HepG2 (cell line): ENCODE data around the gene ATG13. TPM values are rescaled to one million over a fixed set of nuclear protein-coding genes. Genes with fewer than 3 reads are reported as not detected.

Source experiments
- ATAC-seq: fragments of 200-7000 bp; cut with Tn5 transposase; 3 replicates; pipeline ENCODE4 v1.9.1; 2020; ENCODE audit warnings: mild to moderate bottlenecking, moderate library complexity
- BruUV-seq: library from RNA; stranded (reverse); fragments of 400-500 nt; replicated peaks from 2 replicates; lab custom pipeline; 2021; lab: Mats Ljungman, UMichigan
- CTCF ChIA-PET: fragments of 300-600 bp; formaldehyde crosslinking; extraction: SDS; loops from one replicate; lab custom pipeline; 2021; ENCODE audit warnings: low total read pairs, inconsistent platforms, low intra/inter-chr PET ratio; lab: Yijun Ruan, JAX
- POLR2A ChIA-PET: fragments of 350-600 bp; sonication (Branson Sonifier 250); formaldehyde crosslinking; loops from one replicate; lab custom pipeline; 2020; ENCODE audit warnings: antibody characterized with exemption, inconsistent platforms; lab: Yijun Ruan, JAX
- DNase-seq: peaks from one replicate; pipeline ENCODE4 v3.0.0-alpha.2; 2015; ENCODE audit warnings: low spot score
- FAIRE-seq: peaks from 3 replicates; lab custom pipeline; 2011; peaks lifted over from hg19 to GRCh38; lab: Jason Lieb, UNC
- H2AFZ ChIP-seq: one replicate; pipeline ENCODE4 v1.6.1; 2011; ENCODE audit warnings: low read length, inconsistent platforms
- H3K27ac ChIP-seq: fragments of 300-600 bp; 3 replicates; pipeline ENCODE4 v1.8.0; 2011; ENCODE audit warnings: mixed run types, mild to moderate bottlenecking, mixed read lengths, low read length, inconsistent platforms; ENCODE audit not compliant: insufficient read depth; ENCODE audit errors: extremely low read length
- H3K27me3 ChIP-seq, 2 experiments: fragments of 200-600 bp in 1 of 2; 2 replicates in 1 of 2; 3 replicates in 1 of 2; pipeline versions ENCODE4 v1.6.0 to v1.8.0; 2011; ENCODE audit warnings: low read length in 2 of 2, mild to moderate bottlenecking in 2 of 2, moderate library complexity in 2 of 2, inconsistent platforms in 1 of 2; ENCODE audit not compliant: insufficient read depth in 2 of 2, control insufficient read depth in 1 of 2
- H3K36me3 ChIP-seq, 2 experiments: fragments of 200-600 bp in 1 of 2; replicated peaks in 1 of 2; 2 replicates in 1 of 2; 3 replicates in 1 of 2; pipeline versions ENCODE4 v1.5.1 to v1.8.0; 2011; ENCODE audit warnings: low read length in 2 of 2, inconsistent platforms in 1 of 2; ENCODE audit not compliant: insufficient read depth in 2 of 2, control insufficient read depth in 1 of 2
- H3K4me1 ChIP-seq: 2 replicates; pipeline ENCODE4 v1.5.1; 2012; ENCODE audit warnings: low read length, inconsistent platforms; ENCODE audit not compliant: insufficient read depth
- H3K4me2 ChIP-seq: 2 replicates; pipeline ENCODE4 v1.6.0; 2011; ENCODE audit warnings: low read depth, low read length, inconsistent platforms
- H3K4me3 ChIP-seq, 3 experiments: fragments of 200-600 bp in 1 of 3; sonication (generic), shearing (Covaris generic) in 1 of 3; replicated peaks in 1 of 3; 2 replicates each; pipeline ENCODE4 v1.5.1; 2011 to 2016; ENCODE audit warnings: low read length in 3 of 3, inconsistent platforms in 2 of 3, low read depth in 2 of 3, mild to moderate bottlenecking in 2 of 3, control low read depth in 1 of 3, mixed read lengths in 1 of 3; ENCODE audit not compliant: insufficient read depth in 1 of 3
- H3K79me2 ChIP-seq: one replicate; pipeline ENCODE4 v1.6.1; 2011; ENCODE audit warnings: low read length, inconsistent platforms; ENCODE audit not compliant: insufficient read depth
- H3K9ac ChIP-seq: 2 replicates; pipeline ENCODE4 v1.6.0; 2011; ENCODE audit warnings: mild to moderate bottlenecking, low read depth, low read length, inconsistent platforms; ENCODE audit not compliant: insufficient read depth
- H3K9me3 ChIP-seq: 2 replicates; pipeline ENCODE4 v1.5.1; 2012; ENCODE audit warnings: mild to moderate bottlenecking, low read length
- H4K20me1 ChIP-seq: 2 replicates; pipeline ENCODE4 v1.6.0; 2011; ENCODE audit warnings: inconsistent platforms, mild to moderate bottlenecking, low read length, moderate library complexity; ENCODE audit not compliant: insufficient read depth
- HDAC1 ChIP-seq: sonication (generic); formaldehyde crosslinking; IDR thresholded peaks from 2 replicates; pipeline ENCODE4 v1.5.1; 2020; ENCODE audit warnings: mild to moderate bottlenecking, missing genetic modification reagents
- HDAC2 ChIP-seq: sonication (generic); formaldehyde crosslinking; IDR thresholded peaks from 2 replicates; pipeline ENCODE4 v1.4.0; 2020; ENCODE audit warnings: missing genetic modification reagents
- PHF8 ChIP-seq: sonication (generic); formaldehyde crosslinking; IDR thresholded peaks from 2 replicates; pipeline ENCODE4 v1.5.0; 2020; ENCODE audit warnings: missing genetic modification reagents
- SOX13 ChIP-seq, 3 experiments: fragments of 450-650 bp in 1 of 3; sonication (generic) in 1 of 3; formaldehyde crosslinking in 1 of 3; IDR thresholded peaks in 2 of 3; conservative IDR thresholded peaks in 1 of 3; 2 replicates each; pipeline versions ENCODE4 v1.5.0 to v1.6.1; 2016 to 2020; ENCODE audit warnings: antibody characterized with exemption in 1 of 3, mild to moderate bottlenecking in 1 of 3, missing compliant biosample characterization in 1 of 3, missing genetic modification reagents in 1 of 3, moderate library complexity in 1 of 3
- ZFP62 ChIP-seq: sonication (generic); formaldehyde crosslinking; IDR thresholded peaks from 2 replicates; pipeline ENCODE4 v1.4.0; 2020; ENCODE audit warnings: missing genetic modification reagents
- WGBS: methylation state at CpG from one replicate; pipeline ENCODE4 v1.1.6; 2017; ENCODE audit warnings: low lambda C conversion rate; 5-methylcytosine and 5-hydroxymethylcytosine counted together
- in situ Hi-C: cut with HindIII; loops from 2 replicates; pipeline ENCODE4 v1.10.0; 2017; ENCODE audit warnings: low pct_unique_long_range_greater_than_20kb; ENCODE audit not compliant: extremely low pct_ligation_motif_present
- intact Hi-C: fragments of 100-400 bp; cut with micrococcal nuclease; formaldehyde crosslinking; loops from one replicate; pipeline ENCODE4 v1.10.0; 2022; ENCODE audit not compliant: unreplicated experiment
- polyA plus RNA-seq, 8 experiments: library from polyadenylated mRNA; depleted of rRNA in 3 of 8; stranded (reverse) in 7 of 8; unstranded in 1 of 8; fragments of >200 nt; fragmentation: Illumina TruSeq in 4 of 8; extraction: Trizol in 4 of 8; gene quantifications; 2 replicates each; pipeline versions ENCODE4 v1.2.1 to v1.2.3, GENCODE V29; 2011 to 2016; ENCODE audit warnings: low read depth in 4 of 8, missing spikeins in 1 of 8, mixed read lengths in 1 of 8; ENCODE audit not compliant: insufficient read depth in 1 of 8
- total RNA-seq, 5 experiments: library from RNA; depleted of rRNA; stranded (reverse); fragments of >200 nt; fragmentation: Illumina TruSeq; extraction: Trizol; gene quantifications; 2 replicates each; pipeline ENCODE4 v1.2.3, GENCODE V29; 2016; ENCODE audit warnings: low read depth in 1 of 5
- TF ChIP-seq, protein P1 (sequence below): sonication (generic); formaldehyde crosslinking; IDR thresholded peaks from 2 replicates; pipeline ENCODE4 v1.8.1; 2022; ENCODE audit warnings: mild to moderate bottlenecking, missing genetic modification reagents
- TF ChIP-seq, protein P2 (sequence below): sonication (generic); formaldehyde crosslinking; IDR thresholded peaks from 2 replicates; pipeline ENCODE4 v1.5.1; 2020; ENCODE audit warnings: mild to moderate bottlenecking, missing genetic modification reagents
- TF ChIP-seq, protein P3 (sequence below): sonication (generic); formaldehyde crosslinking; IDR thresholded peaks from 2 replicates; pipeline ENCODE4 v1.4.0; 2020; ENCODE audit warnings: missing genetic modification reagents, mild to moderate bottlenecking, borderline replicate concordance
- TF ChIP-seq, protein P4 (sequence below): sonication (generic); formaldehyde crosslinking; IDR thresholded peaks from 2 replicates; pipeline ENCODE4 v1.4.0; 2020; ENCODE audit warnings: missing genetic modification reagents

The ATG13 gene
- total and polyA plus RNA-seq, 2 of the 13 experiments (the other 11 are each of a cell fraction or from before 2014, with no cell fraction given) = 55.0 to 77.3 TPM

DNA sequence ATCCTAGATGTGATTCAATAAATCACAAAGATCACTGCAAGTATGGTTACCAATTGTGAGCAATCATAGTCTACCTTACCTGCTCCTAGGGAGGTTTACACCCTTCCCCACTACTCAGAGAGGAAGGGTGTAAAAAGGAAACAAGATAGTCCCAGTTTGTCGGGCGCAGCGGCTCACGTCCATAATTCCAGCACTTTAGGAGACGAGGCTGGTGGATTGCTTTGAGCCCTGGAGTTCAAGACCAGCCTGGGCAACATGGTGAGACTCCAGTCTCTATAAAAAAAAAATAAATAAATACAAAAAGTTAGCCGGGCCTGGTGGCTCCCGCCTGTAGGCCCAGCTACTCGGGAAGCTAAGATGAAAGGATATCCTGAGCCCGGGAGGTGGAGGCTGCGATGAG, 22.6 kb upstream of the ATG13 start:
- in situ Hi-C loops = no loop called here
- POLR2A ChIA-PET = interaction anchor here (0.8 to 2.2 kb wide), 8 partner anchors 11 to 124 kb away, joined by 4 to 20 read pairs (median 6); partner anchors contain the start of genes ATG13 and F2
- Histone ChIP-seq H3K9ac (peak overlapping the region; percentile 91), H3K27ac (peak overlapping the region; percentile 97), H3K9me3 (no peaks in the 10 kb centered on the region), H3K36me3 (no peaks in the 10 kb centered on the region), H3K27me3 (peaks cover 0 to 4% of the 10 kb centered on the region in 2 experiments; a peak in 1 of 5 replicates), H4K20me1 (peaks cover 13% of the 10 kb centered on the region; the same call in 1 of the 2 replicates), H3K4me3 (peak overlapping the region; percentile 73 to 97 (median 87)), H3K4me1 (peaks cover 54% of the 10 kb centered on the region), H3K4me2 (peak overlapping the region; percentile 86), H3K79me2 (peaks cover 49% of the 10 kb centered on the region), H2AFZ (peak overlapping the region; percentile 59)
- FAIRE-seq (peak; percentile 8), DNase-seq (no peak), ATAC-seq (peak; percentile 14; the same call in 2 of the 3 replicates)
- CTCF ChIA-PET = no interaction called here
- intact Hi-C loops = loop anchor here (1.0 to 2.0 kb wide), 2 partner anchors 22 to 40 kb away; partner anchors contain the start of genes ATG13 and HARBI1
- BruUV-seq = no TSS peak
- WGBS = 2% methylated on average over 10 of the region's 10 CpGs
- TF ChIP-seq SOX13 (IDR thresholded peaks at IDR 0.05) (no peak), SOX13 (CRISPR knock-in tag; conservative IDR thresholded peaks at IDR 0.05 in 1 of 2, IDR thresholded peaks at IDR 0.05 in 1 of 2) (0 out of 4 replicates have a peak, but pooled peaks of 1 of the 2 experiments have one; percentile 6), HDAC2 (CRISPR knock-in tag) (0 out of 2 replicates have a peak, but pooled peaks have one; percentile 3), PHF8 (0 out of 2 replicates have a peak, but pooled peaks have one; percentile 13), HDAC1 (CRISPR knock-in tag) (no peak; the same call in 1 of the 2 replicates), ZFP62 (no peak)
- TF ChIP-seq, protein P1, sequence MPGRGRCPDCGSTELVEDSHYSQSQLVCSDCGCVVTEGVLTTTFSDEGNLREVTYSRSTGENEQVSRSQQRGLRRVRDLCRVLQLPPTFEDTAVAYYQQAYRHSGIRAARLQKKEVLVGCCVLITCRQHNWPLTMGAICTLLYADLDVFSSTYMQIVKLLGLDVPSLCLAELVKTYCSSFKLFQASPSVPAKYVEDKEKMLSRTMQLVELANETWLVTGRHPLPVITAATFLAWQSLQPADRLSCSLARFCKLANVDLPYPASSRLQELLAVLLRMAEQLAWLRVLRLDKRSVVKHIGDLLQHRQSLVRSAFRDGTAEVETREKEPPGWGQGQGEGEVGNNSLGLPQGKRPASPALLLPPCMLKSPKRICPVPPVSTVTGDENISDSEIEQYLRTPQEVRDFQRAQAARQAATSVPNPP (CRISPR knock-in tag) = no peak
- TF ChIP-seq, protein P2, sequence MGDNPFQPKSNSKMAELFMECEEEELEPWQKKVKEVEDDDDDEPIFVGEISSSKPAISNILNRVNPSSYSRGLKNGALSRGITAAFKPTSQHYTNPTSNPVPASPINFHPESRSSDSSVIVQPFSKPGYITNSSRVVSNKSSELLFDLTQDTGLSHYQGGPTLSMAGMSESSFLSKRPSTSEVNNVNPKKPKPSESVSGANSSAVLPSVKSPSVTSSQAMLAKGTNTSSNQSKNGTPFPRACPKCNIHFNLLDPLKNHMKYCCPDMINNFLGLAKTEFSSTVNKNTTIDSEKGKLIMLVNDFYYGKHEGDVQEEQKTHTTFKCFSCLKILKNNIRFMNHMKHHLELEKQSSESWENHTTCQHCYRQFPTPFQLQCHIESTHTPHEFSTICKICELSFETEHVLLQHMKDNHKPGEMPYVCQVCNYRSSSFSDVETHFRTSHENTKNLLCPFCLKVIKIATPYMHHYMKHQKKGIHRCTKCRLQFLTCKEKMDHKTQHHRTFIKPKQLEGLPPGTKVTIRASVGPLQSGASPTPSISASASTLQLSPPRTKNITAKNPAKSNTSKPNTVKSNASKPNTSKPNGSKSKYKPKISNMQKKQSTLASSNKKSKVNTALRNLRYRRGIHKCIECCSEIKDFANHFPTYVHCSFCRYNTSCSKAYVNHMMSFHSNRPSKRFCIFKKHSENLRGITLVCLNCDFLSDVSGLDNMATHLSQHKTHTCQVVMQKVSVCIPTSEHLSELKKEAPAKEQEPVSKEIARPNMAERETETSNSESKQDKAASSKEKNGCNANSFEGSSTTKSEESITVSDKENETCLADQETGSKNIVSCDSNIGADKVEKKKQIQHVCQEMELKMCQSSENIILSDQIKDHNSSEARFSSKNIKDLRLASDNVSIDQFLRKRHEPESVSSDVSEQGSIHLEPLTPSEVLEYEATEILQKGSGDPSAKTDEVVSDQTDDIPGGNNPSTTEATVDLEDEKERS (CRISPR knock-in tag) = 0 out of 2 replicates have a peak, but pooled peaks have one; percentile 22
- TF ChIP-seq, protein P3, sequence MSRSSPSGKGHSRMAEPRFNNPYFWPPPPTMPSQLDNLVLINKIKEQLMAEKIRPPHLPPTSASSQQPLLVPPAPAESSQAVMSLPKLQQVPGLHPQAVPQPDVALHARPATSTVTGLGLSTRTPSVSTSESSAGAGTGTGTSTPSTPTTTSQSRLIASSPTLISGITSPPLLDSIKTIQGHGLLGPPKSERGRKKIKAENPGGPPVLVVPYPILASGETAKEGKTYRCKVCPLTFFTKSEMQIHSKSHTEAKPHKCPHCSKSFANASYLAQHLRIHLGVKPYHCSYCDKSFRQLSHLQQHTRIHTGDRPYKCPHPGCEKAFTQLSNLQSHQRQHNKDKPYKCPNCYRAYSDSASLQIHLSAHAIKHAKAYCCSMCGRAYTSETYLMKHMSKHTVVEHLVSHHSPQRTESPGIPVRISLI (CRISPR knock-in tag) = no peak
- TF ChIP-seq, protein P4, sequence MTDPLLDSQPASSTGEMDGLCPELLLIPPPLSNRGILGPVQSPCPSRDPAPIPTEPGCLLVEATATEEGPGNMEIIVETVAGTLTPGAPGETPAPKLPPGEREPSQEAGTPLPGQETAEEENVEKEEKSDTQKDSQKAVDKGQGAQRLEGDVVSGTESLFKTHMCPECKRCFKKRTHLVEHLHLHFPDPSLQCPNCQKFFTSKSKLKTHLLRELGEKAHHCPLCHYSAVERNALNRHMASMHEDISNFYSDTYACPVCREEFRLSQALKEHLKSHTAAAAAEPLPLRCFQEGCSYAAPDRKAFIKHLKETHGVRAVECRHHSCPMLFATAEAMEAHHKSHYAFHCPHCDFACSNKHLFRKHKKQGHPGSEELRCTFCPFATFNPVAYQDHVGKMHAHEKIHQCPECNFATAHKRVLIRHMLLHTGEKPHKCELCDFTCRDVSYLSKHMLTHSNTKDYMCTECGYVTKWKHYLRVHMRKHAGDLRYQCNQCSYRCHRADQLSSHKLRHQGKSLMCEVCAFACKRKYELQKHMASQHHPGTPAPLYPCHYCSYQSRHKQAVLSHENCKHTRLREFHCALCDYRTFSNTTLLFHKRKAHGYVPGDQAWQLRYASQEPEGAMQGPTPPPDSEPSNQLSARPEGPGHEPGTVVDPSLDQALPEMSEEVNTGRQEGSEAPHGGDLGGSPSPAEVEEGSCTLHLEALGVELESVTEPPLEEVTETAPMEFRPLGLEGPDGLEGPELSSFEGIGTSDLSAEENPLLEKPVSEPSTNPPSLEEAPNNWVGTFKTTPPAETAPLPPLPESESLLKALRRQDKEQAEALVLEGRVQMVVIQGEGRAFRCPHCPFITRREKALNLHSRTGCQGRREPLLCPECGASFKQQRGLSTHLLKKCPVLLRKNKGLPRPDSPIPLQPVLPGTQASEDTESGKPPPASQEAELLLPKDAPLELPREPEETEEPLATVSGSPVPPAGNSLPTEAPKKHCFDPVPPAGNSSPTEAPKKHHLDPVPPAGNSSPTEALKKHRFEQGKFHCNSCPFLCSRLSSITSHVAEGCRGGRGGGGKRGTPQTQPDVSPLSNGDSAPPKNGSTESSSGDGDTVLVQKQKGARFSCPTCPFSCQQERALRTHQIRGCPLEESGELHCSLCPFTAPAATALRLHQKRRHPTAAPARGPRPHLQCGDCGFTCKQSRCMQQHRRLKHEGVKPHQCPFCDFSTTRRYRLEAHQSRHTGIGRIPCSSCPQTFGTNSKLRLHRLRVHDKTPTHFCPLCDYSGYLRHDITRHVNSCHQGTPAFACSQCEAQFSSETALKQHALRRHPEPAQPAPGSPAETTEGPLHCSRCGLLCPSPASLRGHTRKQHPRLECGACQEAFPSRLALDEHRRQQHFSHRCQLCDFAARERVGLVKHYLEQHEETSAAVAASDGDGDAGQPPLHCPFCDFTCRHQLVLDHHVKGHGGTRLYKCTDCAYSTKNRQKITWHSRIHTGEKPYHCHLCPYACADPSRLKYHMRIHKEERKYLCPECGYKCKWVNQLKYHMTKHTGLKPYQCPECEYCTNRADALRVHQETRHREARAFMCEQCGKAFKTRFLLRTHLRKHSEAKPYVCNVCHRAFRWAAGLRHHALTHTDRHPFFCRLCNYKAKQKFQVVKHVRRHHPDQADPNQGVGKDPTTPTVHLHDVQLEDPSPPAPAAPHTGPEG (CRISPR knock-in tag) = 0 out of 2 replicates have a peak, but pooled peaks have one; percentile 47
